ENCODE data around the gene GTF3C1.

The GTF3C1 gene

GRCh38 chr16:27448532-27449433, 100.9 kb downstream of the GTF3C1 start:
- no peak for TF ChIP-seq CTCF (IDR thresholded peaks at IDR 0.05; ENCODE audit: control insufficient read depth, extremely low read depth, insufficient read depth)
- DNase-seq (ENCODE audit: low read depth), result no peak
- no peak overlapping the region for H3K4me3 ChIP-seq (ENCODE audit: low read depth, low read length)

- DNase-seq (ENCODE audit: low read depth), result no peak
- no peak for TF ChIP-seq CTCF (IDR thresholded peaks at IDR 0.05; ENCODE audit: control insufficient read depth, extremely low read depth, insufficient read depth)
These were observed 102.4 kb downstream of the GTF3C1 start for GRCh38 chr16:27447301-27447700.

GRCh38 chr16:27446721-27447120, 103.0 kb downstream of the GTF3C1 start:
- TF ChIP-seq CTCF (IDR thresholded peaks at IDR 0.05; ENCODE audit: control insufficient read depth, extremely low read depth, insufficient read depth), result no peak
- no peak for DNase-seq (ENCODE audit: low read depth)
- H3K4me3 ChIP-seq (ENCODE audit: low read depth, low read length), result no peak overlapping the region

More at GRCh38 chr16:27447301-27447700, 102.4 kb downstream of the GTF3C1 start:
- no peak overlapping the region for H3K4me3 ChIP-seq (ENCODE audit: low read depth, low read length)

GRCh38 chr16:27445502-27446175, 104.1 kb downstream of the GTF3C1 start:
- DNase-seq (ENCODE audit: low read depth), result no peak
- H3K4me3 ChIP-seq (ENCODE audit: low read depth, low read length), result no peak overlapping the region
- TF ChIP-seq CTCF (IDR thresholded peaks at IDR 0.05; ENCODE audit: control insufficient read depth, extremely low read depth, insufficient read depth), result no peak

- H3K4me3 ChIP-seq (ENCODE audit: low read depth, low read length), result no peak overlapping the region
- TF ChIP-seq CTCF (IDR thresholded peaks at IDR 0.05; ENCODE audit: control insufficient read depth, extremely low read depth, insufficient read depth), result no peak
- DNase-seq (ENCODE audit: low read depth), result no peak
These were observed 105.2 kb downstream of the GTF3C1 start for GRCh38 chr16:27444470-27444869.

GRCh38 chr16:27444015-27444414, 105.7 kb downstream of the GTF3C1 start:
- DNase-seq (ENCODE audit: low read depth), result no peak
- H3K4me3 ChIP-seq (ENCODE audit: low read depth, low read length), result no peak overlapping the region
- TF ChIP-seq CTCF (IDR thresholded peaks at IDR 0.05; ENCODE audit: control insufficient read depth, extremely low read depth, insufficient read depth), result no peak

All from LNCaP clone FGC (cell line).